Measurements from ENCODE around the gene LIPI.

LIPI gene

GRCh38 chr21:14084701-14085100 is 126.1 kb downstream of the LIPI start:
- TF ChIP-seq MYC (IDR thresholded peaks at IDR 0.05; ENCODE audit: low read depth, low read length): no peak
- no peak for TF ChIP-seq POLR2A (IDR thresholded peaks at IDR 0.05; ENCODE audit: extremely low read depth, insufficient read length)
- TF ChIP-seq MAX (IDR thresholded peaks at IDR 0.05; ENCODE audit: low read depth, low read length): no peak
- no peak for TF ChIP-seq CTCF (IDR thresholded peaks at IDR 0.05; ENCODE audit: low read depth, low read length)
- H3K4me3 ChIP-seq (ENCODE audit: low read depth, low read length): no peak overlapping the region

GRCh38 chr21:14084068-14084501 is 126.7 kb downstream of the LIPI start:
- H3K4me3 ChIP-seq (ENCODE audit: low read depth, low read length): no peak overlapping the region
- DNase-seq (ENCODE audit: low read depth): no peak
- TF ChIP-seq MYC (IDR thresholded peaks at IDR 0.05; ENCODE audit: low read depth, low read length) (no peak), MAX (IDR thresholded peaks at IDR 0.05; ENCODE audit: low read depth, low read length) (no peak), POLR2A (IDR thresholded peaks at IDR 0.05; ENCODE audit: extremely low read depth, insufficient read length) (no peak)

More at GRCh38 chr21:14084701-14085100, 126.1 kb downstream of the LIPI start:
- DNase-seq (ENCODE audit: low read depth): no peak

GRCh38 chr21:14080764-14081096 is 130.0 kb downstream of the LIPI start:
- TF ChIP-seq MAX (IDR thresholded peaks at IDR 0.05; ENCODE audit: low read depth, low read length) (no peak), MYC (IDR thresholded peaks at IDR 0.05; ENCODE audit: low read depth, low read length) (no peak), CTCF (IDR thresholded peaks at IDR 0.05; ENCODE audit: low read depth, low read length) (no peak), POLR2A (IDR thresholded peaks at IDR 0.05; ENCODE audit: extremely low read depth, insufficient read length) (no peak)
- DNase-seq (ENCODE audit: low read depth): no peak
- H3K4me3 ChIP-seq (ENCODE audit: low read depth, low read length): no peak overlapping the region

- no peak for DNase-seq (ENCODE audit: low read depth)
- no peak overlapping the region for H3K4me3 ChIP-seq (ENCODE audit: low read depth, low read length)
- TF ChIP-seq MYC (IDR thresholded peaks at IDR 0.05; ENCODE audit: low read depth, low read length) (no peak), POLR2A (IDR thresholded peaks at IDR 0.05; ENCODE audit: extremely low read depth, insufficient read length) (no peak), MAX (IDR thresholded peaks at IDR 0.05; ENCODE audit: low read depth, low read length) (no peak), CTCF (IDR thresholded peaks at IDR 0.05; ENCODE audit: low read depth, low read length) (no peak)
Observed at GRCh38 chr21:14080040-14080763, 130.6 kb downstream of the LIPI start.

- no peak for TF ChIP-seq CTCF (IDR thresholded peaks at IDR 0.05; ENCODE audit: low read depth, low read length)
- no peak for TF ChIP-seq MYC (IDR thresholded peaks at IDR 0.05; ENCODE audit: low read depth, low read length)
- no peak for TF ChIP-seq POLR2A (IDR thresholded peaks at IDR 0.05; ENCODE audit: extremely low read depth, insufficient read length)
- no peak for TF ChIP-seq MAX (IDR thresholded peaks at IDR 0.05; ENCODE audit: low read depth, low read length)
Observed at GRCh38 chr21:14078746-14079375, 131.9 kb downstream of the LIPI start.

GRCh38 chr21:14076143-14076806 is 134.5 kb downstream of the LIPI start:
- no peak overlapping the region for H3K4me3 ChIP-seq (ENCODE audit: low read depth, low read length)
- no peak for DNase-seq (ENCODE audit: low read depth)
- TF ChIP-seq CTCF (IDR thresholded peaks at IDR 0.05; ENCODE audit: low read depth, low read length) (no peak), MYC (IDR thresholded peaks at IDR 0.05; ENCODE audit: low read depth, low read length) (no peak), POLR2A (IDR thresholded peaks at IDR 0.05; ENCODE audit: extremely low read depth, insufficient read length) (no peak), MAX (IDR thresholded peaks at IDR 0.05; ENCODE audit: low read depth, low read length) (no peak)

More at GRCh38 chr21:14078746-14079375, 131.9 kb downstream of the LIPI start:
- DNase-seq (ENCODE audit: low read depth): no peak
- no peak overlapping the region for H3K4me3 ChIP-seq (ENCODE audit: low read depth, low read length)
